Brain microvascular endothelial cell (primary cell): ENCODE measurements around the gene KATNB1.

Source experiments
- DNase-seq: peaks from one replicate; pipeline ENCODE4 v3.0.0-alpha.2; 2020
- H3K27ac ChIP-seq: fragments of 250-450 bp; sonication (Bioruptor Pico); 2 replicates; pipeline ENCODE4 v1.5.1; 2020; ENCODE audit warnings: mild to moderate bottlenecking, moderate library complexity
- H3K27me3 ChIP-seq: fragments of 250-450 bp; sonication (Bioruptor Pico); replicated peaks from 2 replicates; pipeline ENCODE4 v1.5.1; 2020; ENCODE audit warnings: mild to moderate bottlenecking
- H3K36me3 ChIP-seq: fragments of 250-450 bp; sonication (Bioruptor Pico); replicated peaks from 2 replicates; pipeline ENCODE4 v1.5.1; 2020; ENCODE audit warnings: mild to moderate bottlenecking
- H3K4me3 ChIP-seq: 2 replicates; pipeline ENCODE4 v1.5.1; 2011; ENCODE audit warnings: low read depth, mild to moderate bottlenecking, control low read depth, low read length, moderate library complexity
- CTCF ChIP-seq: IDR thresholded peaks from 2 replicates; pipeline ENCODE4 v1.5.1; 2011; ENCODE audit warnings: low read depth, mild to moderate bottlenecking, moderate library complexity, low read length, control low read depth, inconsistent platforms; ENCODE audit errors: missing control alignments
- in situ Hi-C: cut with HindIII; loops from 2 replicates; pipeline ENCODE4 v1.10.0; 2017; ENCODE audit warnings: low sequenced_read_pairs, low pct_ligation_motif_present

Gene KATNB1

GRCh38 chr16:57803134-57803990 lies 67.8 kb downstream of the KATNB1 start:
- Histone ChIP-seq H3K4me3 (no peak overlapping the region), H3K36me3 (no peaks in the 10 kb centered on the region), H3K27ac (no peak overlapping the region), H3K27me3 (no peaks in the 10 kb centered on the region)
- DNase-seq = no peak
- TF ChIP-seq CTCF = no peak
- in situ Hi-C loops = no loop called here

DNA sequence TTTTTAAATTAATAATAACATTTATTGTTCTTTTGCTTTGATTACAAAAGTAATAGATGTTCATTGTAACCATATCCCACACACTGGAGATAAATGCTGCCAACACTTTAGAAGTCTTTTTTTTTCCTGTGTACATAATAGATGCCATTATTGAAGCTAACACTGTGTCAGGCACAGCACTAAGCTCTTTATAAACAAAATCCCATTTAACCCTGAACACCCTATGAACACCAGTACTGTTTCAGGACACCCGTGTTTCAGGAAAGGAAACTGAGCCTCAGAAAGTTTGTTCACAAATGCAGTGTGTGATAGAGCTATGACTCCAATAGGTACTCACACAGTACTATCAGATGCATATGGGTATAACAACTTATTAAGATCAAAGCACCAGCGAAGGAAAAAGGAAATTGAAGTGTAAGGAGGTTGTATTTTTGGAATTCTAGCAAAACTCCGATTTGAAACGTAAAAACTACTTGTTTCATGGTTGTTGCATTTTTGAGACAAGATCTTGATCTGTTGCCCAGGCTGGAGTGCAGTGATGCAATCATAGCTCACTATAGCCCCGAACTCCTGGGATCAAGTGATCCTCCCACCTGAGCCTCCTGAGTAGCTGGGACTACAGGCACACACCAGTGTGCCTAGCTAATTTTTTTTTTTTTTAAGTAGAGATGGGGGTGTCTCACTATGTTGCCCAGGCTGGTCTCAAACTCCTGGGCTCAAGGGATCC lies 68.7 kb downstream of the KATNB1 start:
- in situ Hi-C loops = no loop called here
- no peak for TF ChIP-seq CTCF
- H3K4me3 ChIP-seq = no peak overlapping the region
- H3K36me3 ChIP-seq = no peaks in the 10 kb centered on the region
- no peaks in the 10 kb centered on the region for H3K27me3 ChIP-seq
- no peak for DNase-seq
- H3K27ac ChIP-seq = no peak overlapping the region

DNA sequence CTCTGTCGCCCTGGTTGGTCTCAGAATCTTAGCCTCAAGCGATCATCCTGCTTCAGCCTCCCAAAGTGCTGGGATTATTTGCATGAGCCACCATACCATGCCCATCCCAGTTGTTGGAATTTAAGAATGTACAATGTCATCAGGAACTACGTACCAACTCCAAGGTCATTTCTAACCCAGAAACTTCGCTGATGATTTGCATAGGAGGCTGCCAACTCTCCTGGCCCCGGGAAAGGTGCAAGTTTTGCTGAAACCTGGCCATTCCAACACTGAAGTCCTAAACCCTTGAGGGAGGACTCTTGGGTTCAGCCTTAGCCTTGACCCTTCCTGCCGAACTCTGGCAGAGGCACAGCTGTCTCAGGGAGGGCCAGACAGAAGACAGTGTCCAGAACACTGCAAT lies 69.6 kb downstream of the KATNB1 start:
- no peak for TF ChIP-seq CTCF
- Histone ChIP-seq H3K4me3 (no peak overlapping the region), H3K27ac (no peak overlapping the region), H3K27me3 (no peaks in the 10 kb centered on the region), H3K36me3 (no peaks in the 10 kb centered on the region)
- no peak for DNase-seq
- in situ Hi-C loops = no loop called here
